HG03097 (cell line): Measurements from ENCODE around the gene GALNS.

ENCODE experiments used
- ATAC-seq: cut with Tn5 transposase; IDR thresholded peaks from one replicate; pipeline ENCODE4 v1.9.1; 2021; ENCODE audit not compliant: unreplicated experiment, low FRiP score

GALNS gene

DNA sequence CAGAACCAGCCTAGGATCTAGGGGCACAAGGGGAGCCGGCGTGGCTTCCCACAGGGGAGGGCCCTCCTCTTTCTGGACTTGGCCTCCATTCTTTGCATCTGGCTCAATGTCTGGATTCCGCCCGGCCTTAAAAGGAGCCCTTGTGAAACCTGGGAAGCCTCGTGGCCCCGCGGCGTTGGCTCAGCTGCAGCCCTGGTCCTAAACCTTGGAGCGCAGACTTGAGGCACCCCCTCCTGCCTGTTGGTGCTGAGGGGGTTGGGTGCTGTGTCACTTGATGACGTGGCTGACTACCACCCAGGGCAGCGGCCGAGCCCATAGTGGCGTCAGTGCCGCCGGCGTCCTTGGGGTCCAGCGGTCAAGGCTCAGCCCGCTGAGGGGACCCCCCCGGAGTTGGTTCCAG is 4.6 kb upstream of the GALNS start:
- no peak for ATAC-seq

DNA sequence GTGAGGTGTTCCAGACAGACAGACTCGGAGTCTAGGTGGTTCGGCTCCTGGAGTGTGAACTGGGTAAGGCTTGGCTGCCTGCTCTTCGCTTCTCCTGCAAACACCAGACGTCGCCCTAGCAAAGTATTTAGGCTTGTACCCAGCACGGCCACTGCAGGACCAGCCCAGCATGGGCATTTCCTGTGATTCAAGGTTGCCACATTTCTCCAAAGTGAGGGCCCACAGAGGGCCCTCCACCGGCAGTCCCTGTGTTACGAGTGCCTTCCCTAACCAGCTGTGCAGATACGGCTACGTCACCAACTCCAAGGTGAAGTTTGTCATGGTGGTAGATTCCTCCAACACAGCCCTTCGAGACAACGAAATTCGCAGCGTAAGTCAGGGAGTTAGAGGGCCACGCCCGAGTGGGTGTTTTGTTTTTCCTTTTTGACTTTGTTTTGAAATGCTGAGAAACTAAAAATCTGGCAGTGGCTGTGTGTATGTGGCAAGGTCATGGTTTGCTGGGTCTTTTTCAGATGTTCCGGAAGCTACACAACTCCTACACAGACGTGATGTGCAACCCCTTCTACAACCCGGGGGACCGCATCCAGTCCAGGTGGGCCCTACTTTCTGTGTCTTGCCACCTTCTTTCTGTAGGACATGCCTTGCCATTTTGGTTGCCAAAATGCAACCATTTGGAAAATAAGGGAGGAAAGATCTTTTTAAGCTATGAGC is 2.8 kb upstream of the GALNS start:
- ATAC-seq, result no peak

DNA sequence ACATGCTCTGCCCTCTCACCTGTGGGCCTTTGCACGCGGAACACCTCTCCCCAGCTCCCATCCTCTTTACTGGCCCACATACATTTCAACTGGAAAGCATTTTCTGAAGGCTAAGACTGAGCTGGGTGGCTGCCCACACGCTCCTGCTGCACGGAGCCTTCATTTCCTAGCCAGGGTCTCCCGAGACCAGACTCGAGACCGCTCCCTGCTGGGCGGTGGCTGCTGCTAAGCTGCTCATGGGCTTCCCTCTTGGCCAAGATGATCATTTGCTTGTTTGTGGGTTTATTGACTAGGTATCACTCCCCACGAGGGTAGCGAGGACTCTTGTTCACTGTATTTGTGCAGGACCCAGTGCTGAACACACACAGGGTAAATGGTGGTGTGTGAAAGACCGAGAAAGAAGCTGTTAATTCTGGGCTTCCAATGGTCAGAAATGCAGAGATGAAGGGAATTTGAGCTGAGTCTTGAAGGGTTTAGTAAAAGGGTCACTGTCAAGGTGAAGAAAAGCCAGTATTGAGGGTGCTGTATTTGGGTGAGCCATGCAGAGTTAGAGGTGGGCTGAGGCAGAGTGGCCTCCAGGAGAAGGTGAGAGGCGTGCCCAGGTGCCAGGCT is 1.1 kb upstream of the GALNS start:
- ATAC-seq, result no peak

DNA sequence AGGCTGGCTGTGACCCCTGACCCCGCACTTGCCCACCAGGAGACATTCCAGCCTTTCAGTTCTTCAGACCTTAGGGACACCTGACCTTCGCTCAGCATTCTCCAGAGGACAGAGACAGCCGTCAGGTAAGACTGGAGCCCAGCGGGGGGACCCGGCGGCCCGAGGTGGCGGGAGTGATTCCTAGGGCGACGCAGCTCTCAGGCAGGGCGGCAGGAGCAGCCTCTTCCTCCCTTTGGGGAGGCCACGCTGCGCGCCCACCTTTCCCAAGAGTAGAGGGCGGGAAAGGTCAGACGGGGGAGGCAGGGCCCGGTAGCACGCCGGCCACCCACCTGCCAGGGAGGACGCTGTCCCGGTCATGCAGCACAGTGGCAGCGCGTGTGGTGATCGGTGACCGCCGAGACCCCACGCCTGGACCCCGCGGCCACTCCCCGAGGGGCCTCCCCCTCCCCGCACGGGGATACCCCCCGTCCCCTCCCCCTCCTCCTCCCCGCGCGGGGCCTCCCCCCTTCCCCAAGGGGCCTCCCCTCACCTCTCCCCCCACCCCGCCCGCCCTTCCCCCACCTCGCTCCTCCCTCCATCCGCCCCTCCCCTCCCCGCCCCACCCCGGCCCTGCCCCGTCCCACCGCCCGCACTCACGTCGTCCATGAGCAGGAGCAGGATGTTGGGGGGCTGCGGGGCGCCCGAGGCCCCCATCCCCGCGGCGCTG is 472 bp downstream of the GALNS start:
- ATAC-seq, result no peak

DNA sequence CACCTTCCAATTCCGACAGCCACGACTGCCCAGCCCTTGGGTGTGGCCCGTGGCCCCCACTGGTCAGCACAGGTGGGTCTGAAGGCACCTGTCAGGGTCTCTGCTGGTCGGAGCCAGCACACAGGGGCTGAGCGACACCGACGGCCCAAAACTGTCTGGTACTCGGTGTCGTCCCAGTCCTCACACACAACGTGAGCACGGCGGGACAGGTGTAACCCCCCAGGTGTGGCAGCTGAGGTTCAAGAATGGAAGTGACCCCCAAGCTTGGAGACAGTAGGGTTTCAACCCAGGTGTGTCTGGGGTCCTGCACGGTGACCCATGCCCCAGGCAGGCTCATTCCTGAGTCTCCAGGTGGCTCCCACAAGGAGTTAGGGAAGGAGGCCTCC is 1.0 kb downstream of the GALNS start:
- no peak for ATAC-seq

DNA sequence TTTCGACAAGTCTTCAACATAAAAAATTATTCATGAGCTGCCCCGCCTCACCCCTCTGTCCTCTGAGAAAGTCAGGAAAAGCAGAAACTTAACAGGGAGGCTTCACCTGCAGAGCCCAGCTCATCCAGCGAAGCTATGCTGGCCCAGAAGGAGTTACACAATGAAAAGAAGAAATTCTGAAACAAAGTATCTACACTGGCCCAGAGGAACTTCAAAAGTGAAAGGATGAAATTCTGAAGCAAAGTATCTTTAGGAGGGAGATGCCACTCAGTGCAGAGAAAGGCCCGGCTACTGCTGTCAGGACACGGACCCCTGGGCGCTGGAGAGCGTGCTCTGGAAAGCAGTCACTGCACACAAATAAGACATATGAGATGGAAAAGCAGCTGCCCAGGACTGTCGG is 1.6 kb downstream of the GALNS start:
- no peak for ATAC-seq

DNA sequence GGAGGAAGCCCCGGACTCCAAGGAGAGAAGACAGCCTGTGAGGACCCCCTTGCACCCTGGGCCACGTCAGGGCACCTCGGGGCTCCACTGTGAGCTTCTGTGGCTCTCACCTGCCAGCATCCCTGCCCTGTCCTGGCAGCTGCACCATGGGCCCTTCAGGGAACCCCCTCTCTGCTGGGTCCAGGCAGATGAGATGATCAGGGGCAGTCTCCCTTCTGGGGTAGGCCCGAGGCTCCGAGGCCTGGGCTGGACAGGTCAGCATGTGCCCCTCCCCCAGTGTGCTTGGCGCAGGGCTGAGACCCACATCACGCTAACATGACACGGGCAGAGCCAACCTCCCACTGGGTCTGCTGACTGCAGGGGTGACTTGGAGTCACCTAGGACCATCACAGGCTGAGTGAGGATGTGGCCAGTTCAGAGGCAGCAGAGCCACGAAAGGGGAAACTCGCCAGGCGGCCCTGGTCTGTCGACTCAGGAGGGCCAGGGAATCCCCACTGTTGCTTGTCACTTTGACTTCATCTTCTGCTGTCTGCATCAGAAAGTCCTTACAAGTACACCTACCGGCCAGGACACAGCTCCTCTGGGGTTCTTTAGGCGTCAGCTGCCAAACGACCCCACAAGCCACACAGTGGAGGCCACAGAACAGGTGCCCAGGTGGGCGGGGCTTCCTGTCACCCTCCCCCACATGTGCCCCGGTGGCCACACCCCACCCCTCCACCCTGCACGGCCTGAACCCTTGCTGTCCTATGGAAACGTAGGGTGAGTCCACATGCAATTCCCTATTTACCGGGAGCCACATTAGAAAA is 2.2 kb downstream of the GALNS start:
- no peak for ATAC-seq

DNA sequence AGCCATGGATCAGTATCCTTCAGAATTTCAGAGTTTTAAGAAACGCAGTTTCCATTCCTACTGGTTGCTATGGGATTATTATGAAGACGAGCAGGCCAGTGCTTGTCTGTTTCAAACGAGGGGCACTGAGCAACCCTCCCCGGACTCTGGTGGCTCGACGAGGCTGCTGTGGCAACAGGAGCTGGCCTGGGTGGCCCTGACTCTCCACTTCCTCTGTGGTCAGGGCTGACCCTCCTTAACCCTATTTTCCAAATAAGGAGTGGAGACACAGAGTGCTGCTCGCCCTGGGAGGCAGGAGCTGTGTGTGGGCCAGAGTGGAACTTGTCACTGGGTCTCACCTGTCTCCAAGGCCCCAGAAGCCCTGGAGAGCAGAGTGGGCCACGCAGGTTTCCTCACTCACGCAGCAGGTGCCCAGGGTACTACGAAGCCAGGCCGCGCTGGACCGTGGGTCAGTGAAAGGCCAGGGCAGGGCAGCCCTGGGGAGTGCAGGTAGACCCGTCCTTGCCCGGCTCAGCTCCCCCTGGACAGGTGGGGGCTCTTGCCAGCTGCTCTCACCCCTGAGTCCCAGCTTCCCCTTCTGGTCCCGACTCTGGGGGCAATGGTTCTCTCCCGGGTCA is 3.3 kb downstream of the GALNS start:
- no peak for ATAC-seq

DNA sequence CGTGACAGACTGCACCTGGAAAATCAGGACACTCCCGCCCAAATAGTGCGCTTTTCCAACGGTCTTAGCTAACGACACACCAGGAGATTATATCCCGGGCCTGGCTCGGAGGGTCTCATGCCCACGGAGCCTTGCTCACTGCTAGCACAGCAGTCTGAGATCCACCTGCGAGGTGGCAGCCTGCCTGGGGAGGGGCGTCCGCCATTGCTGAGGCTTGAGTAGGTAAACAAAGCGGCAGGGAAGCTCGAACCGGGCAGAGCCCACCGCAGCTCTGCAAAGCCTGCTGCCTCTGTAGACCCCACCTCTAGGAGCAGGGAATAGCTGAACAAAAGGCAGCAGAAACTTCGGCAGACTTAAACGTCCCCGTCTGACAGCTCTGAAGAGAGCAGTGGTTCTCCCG is 5.1 kb downstream of the GALNS start:
- ATAC-seq, result no peak

DNA sequence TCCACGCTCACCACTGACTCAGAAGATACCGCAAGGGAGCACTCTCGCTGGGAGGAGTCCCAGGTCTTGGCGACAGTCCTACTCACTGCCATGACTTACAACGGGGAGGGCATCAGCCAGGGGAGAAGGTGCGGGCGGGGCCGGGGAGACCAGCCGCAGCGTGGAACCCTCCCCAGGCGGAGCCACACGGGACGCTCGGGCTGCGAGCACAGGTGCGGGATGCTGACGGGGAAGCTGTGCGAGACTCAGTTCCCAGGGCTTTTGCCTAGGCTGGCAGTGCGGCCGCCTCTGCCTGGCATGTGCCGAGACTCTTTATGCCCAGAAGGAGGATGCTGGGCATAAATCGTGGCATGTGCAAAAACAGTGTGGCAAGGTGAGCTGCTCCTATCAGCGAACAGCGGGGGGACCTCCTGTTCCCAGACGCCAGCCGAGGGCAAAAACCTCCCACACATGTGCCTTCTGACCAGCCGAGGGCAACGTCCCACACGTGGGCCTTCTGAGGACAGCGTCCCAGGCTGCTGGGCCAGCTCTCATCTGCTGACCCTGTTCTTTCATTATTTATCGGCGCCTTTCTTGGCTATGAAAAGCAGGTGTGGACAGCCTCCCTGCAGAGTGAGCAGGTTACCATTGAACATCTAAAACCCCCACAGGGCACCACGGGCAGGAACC is 6.1 kb downstream of the GALNS start:
- no peak for ATAC-seq

DNA sequence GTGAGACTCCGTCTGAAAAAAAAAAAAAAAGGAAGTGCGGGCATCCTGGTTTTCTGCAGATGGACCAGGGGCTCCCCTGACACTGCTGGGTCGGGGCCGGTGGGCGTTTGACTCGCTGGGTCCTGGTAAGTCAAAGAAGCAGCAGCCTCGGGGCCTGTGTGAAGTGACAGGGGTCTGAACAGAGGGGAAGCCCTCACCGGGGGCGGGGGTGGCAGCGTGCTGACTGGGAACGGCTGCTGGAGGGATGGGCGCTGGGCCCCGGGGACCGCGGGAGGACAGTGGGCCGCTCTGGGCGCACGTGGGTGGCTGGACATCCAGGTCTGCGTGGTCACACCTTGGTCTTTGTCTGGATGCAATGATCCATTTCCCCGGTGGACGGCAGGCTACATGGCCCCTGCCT is 8.2 kb downstream of the GALNS start:
- ATAC-seq, result no peak

DNA sequence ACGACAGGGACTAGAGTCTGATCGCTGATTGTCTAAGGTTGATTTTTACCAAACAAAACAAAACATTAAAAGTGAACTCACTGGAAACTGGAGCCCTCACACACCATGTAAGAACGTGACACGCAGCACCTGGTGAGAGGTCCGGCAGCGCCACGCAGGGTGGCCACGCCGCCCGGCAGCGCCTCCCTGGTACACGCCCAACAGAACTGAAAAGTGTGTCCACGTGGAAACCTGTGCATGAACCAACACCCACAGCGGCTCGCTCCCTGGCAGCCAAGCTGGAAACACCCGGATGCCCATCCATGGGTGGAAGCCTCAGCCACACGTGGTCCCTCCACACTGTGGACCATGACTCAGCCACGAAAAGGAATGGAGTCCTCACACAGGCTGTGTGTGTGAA is 9.1 kb downstream of the GALNS start:
- no peak for ATAC-seq

DNA sequence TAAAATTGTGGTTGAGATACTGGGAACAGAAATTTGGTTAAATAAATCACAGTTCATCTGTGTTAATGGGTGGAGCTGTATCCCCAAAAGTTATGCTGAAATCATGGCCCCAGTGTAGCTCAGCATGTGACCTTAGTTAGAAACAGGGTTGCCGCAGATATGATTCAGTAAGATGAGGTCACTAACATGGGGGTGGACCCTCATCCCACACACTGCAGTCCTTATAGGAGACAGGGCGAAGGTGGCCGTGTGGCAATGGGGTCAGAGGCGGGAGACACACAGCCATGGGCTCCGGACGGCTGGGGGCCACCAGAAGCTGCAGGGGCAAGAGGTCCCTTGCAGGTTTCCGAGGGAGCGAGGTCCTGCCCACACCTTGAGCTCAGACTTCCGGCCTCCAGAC is 10.7 kb downstream of the GALNS start:
- ATAC-seq, result no peak

DNA sequence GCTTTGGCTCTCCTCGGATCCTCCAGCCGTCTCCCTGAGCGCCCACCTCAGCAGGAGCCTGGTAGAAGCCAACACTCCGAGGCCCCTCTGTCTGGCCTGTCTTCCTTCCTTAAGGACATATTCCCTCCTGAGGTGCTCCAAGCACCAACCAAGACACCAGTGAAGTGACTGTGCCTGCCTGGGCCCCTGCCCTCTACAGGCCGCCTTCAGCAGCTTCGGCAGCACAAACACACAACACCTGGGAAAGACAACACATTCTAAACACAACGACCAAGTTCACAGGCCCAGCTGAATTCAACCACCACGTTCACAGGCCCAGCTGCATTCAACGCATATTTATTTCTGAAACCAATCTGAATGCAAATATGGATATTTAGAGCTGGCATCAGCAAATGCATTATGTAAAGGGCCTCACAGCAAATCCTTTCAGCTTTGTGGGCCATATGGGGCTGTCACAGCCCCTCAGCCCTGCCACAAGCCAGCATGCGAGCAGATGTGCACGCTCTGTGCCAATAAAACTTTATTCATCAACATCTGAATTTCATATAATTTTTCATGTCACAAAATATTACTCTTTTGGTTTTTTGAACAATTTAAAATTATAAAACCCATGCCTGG is 12.2 kb downstream of the GALNS start:
- ATAC-seq, result no peak

DNA sequence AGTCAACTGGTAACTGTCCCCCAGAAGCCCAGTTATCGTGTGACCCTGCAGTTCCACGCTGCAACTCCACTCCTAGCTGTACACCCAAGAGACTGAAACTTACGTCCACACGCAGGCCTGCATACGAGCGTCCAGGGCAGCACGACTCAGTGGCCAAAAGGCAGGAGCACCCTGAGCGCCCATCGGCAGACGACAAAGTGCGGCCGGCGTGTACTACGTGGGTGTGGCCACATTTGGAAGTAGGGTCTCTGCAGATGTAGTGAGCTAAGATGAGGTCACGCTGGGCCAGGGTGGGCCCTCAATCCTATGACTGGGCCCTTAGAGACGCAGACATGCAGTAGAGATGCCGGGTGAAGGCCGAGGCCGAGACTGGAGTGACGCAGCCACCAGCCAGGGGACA is 13.5 kb downstream of the GALNS start:
- ATAC-seq, result no peak

DNA sequence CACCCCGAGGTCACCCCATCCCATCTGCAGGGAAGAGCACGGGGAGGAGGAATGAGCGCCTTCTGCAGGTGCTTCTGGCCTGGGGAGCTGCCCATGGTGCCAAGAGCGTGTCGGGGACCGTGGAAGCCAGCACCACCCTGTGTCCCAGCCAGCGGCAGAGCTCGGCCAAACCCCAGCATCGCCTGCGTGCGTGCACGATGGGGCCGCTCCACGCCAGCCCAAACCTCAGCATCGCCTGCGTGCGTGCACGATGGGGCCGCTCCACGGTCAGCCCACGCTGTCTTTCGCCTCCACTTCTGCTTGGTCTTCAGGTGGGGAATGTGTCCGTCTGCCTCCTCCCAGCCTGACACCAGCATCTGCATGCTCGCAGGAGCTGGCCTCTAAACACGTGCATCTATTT is 13.9 kb downstream of the GALNS start:
- ATAC-seq, result no peak

DNA sequence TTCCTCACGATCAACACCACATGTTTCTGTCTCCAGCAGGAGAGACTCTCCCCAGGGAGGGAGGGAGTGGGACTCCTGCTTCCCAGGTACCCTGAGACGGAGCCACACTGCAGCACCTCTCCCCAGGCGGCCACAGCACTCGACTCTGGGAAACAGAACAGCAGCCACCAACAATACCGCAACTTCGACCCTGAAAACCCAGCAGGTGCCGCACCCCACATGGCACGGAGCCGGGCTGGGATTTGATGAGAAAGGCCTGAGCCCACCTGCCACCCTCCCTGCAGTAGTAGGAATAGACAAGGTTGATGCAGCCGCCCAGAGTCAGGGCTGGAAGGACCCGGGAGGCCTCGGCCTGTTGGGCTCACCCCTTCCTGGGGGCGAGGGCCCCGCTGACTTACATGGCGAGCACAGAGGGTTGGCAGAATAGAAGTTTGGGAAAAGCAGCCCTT is 14.4 kb downstream of the GALNS start:
- no peak for ATAC-seq

DNA sequence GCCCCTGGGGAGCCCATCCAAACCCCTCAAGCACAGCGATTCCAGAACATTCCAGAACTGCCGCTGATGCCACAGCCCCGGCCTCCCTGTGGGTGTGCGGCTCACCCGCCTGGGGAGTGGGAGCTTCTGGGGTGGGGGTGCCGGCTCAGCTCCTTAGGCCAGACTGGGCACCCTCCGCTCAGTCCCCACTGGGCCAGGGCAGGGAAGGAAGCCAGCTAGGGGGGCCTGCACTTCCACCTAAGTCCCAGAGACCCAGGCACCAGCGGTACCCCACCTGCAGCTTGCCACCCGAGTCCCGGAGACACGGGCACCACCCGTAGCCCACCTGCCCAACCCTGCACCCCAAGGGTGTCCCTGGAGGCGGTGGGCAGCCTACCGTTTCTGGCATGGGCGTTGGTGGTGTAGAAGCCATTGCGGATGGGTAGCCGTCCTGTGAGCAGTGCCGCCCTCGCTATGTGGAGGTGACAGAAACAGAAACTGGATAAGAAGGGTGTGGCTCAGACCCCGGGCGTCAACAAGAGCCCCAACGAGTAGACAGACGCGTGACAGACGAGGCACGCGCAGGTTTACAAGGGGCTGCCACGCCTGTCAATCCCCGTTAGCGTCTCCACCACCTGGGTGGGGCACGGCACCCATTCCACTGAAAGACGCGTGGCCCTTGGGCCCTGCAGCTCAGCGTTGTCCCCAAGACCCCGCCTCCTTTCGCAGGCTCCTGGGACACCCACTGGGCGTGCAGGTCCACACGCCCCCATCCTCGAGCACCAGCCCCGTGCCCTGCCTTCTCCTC is 15.0 kb downstream of the GALNS start:
- ATAC-seq, result no peak

DNA sequence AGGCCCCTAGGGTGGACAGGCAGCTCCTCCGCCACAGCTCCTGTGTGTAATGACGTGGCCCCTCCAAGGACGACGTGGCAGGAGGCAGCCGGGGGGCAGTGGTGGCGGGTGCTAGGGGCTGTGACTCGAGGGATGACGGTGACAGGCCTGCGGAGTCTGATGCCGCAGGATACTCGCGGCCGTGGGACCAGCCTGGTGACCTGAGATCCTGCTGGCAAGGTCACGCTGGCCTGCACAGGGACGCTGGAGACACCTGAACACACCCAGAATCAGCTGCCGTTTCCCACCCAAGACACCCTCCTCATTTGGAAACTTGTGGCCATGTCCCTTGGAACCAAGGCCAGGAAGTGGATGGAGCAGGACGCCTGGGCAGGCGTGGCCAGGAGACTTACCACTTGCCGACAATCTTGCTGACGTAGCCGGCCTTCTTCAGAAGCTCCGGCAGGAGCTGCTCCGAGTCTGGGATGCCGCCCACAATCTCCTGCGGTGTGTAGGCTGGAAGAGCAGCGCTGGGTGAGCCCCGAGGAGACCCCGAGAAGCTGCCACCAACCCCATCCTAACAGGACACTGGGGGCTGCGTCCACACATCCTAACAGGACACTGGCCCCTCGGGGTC is 16.0 kb downstream of the GALNS start:
- ATAC-seq, result no peak
